ENCODE measurements around the gene CMIP. TPM values are rescaled to one million over a fixed set of nuclear protein-coding genes. Genes with fewer than 3 reads are reported as not detected.

The CMIP gene
- total RNA-seq, 1 experiment from 2014 or later, result 48.2 TPM

DNA sequence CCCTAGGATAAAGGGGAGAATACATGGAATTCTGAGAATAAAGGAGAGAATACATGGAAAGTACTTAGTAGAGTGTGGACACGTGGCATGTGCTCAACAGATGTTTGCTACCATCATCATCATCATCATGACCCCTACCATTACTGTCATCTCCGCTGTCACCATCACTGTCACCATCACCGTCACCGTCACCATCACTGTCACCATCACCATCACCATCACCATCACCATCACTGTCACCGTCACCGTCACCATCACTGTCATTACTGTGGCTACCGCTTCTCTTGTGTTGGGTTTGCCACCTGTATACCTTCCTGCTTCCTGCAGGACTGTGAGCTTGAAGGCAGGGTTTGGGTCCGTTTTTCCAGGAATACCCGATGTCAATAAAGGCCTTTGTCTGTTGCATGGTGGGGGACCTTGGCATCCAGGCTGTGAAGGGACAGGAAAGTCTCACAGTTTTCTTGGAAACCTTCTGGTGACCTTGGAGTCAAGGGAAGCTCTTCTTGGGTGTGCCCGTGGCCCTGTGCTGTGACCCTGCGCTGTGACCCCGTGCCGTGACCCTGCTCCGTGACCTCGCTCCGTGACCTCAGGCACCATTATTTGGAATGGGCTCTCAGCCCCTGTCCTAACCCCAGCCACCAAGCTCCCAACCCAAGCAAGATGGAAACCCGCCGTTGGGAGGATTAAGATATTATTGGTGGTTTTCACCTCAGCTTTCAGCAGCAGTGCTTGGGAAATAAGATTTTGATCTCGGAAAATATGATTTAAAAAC lies 14.4 kb downstream of the CMIP start:
- H2BK120ac ChIP-seq (ENCODE audit: low read depth, low read length, poor library complexity, severe bottlenecking), result no peak overlapping the region
- no peaks in the 10 kb centered on the region for H3K79me1 ChIP-seq (ENCODE audit: insufficient read depth, low read depth, low read length, poor library complexity, severe bottlenecking)
- H3K9ac ChIP-seq (ENCODE audit: extremely low read depth, insufficient read length, low read length), result no peak overlapping the region
- H3K4me2 ChIP-seq (ENCODE audit: insufficient read depth, insufficient read length, low read length), result no peak overlapping the region
- H3K27me3 ChIP-seq (ENCODE audit: insufficient read depth, low read length), result no peaks in the 10 kb centered on the region
- no peaks in the 10 kb centered on the region for H3K9me3 ChIP-seq (ENCODE audit: control insufficient read depth, low read depth, low read length)
- H4K8ac ChIP-seq (replicated peaks; ENCODE audit: insufficient read length, low read depth, low read length), result no peak overlapping the region
- H3K79me2 ChIP-seq (ENCODE audit: insufficient read depth, low read length), result peaks cover 37% of the 10 kb centered on the region; the same call in 1 of the 2 replicates
- H4K91ac ChIP-seq (ENCODE audit: insufficient read length, low read depth, low read length), result no peak overlapping the region
- no peak overlapping the region for H3T11ph ChIP-seq (ENCODE audit: low read length)
- H3K4me1 ChIP-seq (ENCODE audit: insufficient read depth, low read length), result peaks cover 3% of the 10 kb centered on the region; the same call in 1 of the 2 replicates
- DNase-seq, result no peak
- no peak overlapping the region for H3K27ac ChIP-seq (ENCODE audit: insufficient read length, low read depth, low read length)
- no peak overlapping the region for H3K18ac ChIP-seq (ENCODE audit: insufficient read length, low read depth, low read length)
- Mint-ChIP-seq H3K36me3 (ENCODE audit: insufficient read depth in 1 of 3, low read depth in 3 of 3) (peaks cover 14 to 27% (median 27%) of the 10 kb centered on the region in 3 experiments), H3K4me1 (peaks cover 31 to 41% of the 10 kb centered on the region in 2 experiments), H3K27me3 (ENCODE audit: low read depth) (no peaks in the 10 kb centered on the region; the same call in 1 of the 2 replicates), H3K9me3 (no peaks in the 10 kb centered on the region), H3K4me3 (no peak overlapping the region), H3K27ac (peak overlapping the region in 2 of 3 experiments; percentile 38 to 66; a peak in 3 of 7 replicates)
- no peak overlapping the region for H3K14ac ChIP-seq (ENCODE audit: insufficient read depth, low read length)
- no peak overlapping the region for H3K56ac ChIP-seq (ENCODE audit: insufficient read length, low read depth, low read length)
- H3K4ac ChIP-seq (ENCODE audit: low read depth, low read length), result no peak overlapping the region
- no peak overlapping the region for H2BK5ac ChIP-seq (ENCODE audit: insufficient read length, low read length)
- H4K20me1 ChIP-seq (ENCODE audit: control insufficient read depth, insufficient read depth, insufficient read length), result peaks cover 2% of the 10 kb centered on the region
- no peak overlapping the region for H4K5ac ChIP-seq (ENCODE audit: insufficient read length, low read depth, low read length)
- no peak for TF ChIP-seq CTCF (conservative IDR thresholded peaks at IDR 0.05)
- no peaks in the 10 kb centered on the region for H3K23me2 ChIP-seq (ENCODE audit: insufficient read length, low read depth, low read length, poor library complexity, severe bottlenecking)
- no peak overlapping the region for H2BK15ac ChIP-seq (ENCODE audit: low read depth, low read length)
- no peak overlapping the region for H3K23ac ChIP-seq (ENCODE audit: insufficient read length, low read depth, low read length)
- H2BK20ac ChIP-seq (ENCODE audit: low read depth, low read length, poor library complexity, severe bottlenecking), result no peak overlapping the region
- H2AK5ac ChIP-seq (ENCODE audit: insufficient read length, low read length), result no peak overlapping the region
- H2AFZ ChIP-seq (ENCODE audit: low read length), result no peak overlapping the region
- H2BK12ac ChIP-seq (ENCODE audit: insufficient read length, low read depth, low read length), result no peak overlapping the region
- WGBS (ENCODE audit: extremely low coverage, insufficient read length, low lambda C conversion rate), result no CpG with 5 or more reads among the region's 19 CpGs

Data from H9 (cell line).